ENCODE results near the gene SLC49A4.

The SLC49A4 gene

DNA sequence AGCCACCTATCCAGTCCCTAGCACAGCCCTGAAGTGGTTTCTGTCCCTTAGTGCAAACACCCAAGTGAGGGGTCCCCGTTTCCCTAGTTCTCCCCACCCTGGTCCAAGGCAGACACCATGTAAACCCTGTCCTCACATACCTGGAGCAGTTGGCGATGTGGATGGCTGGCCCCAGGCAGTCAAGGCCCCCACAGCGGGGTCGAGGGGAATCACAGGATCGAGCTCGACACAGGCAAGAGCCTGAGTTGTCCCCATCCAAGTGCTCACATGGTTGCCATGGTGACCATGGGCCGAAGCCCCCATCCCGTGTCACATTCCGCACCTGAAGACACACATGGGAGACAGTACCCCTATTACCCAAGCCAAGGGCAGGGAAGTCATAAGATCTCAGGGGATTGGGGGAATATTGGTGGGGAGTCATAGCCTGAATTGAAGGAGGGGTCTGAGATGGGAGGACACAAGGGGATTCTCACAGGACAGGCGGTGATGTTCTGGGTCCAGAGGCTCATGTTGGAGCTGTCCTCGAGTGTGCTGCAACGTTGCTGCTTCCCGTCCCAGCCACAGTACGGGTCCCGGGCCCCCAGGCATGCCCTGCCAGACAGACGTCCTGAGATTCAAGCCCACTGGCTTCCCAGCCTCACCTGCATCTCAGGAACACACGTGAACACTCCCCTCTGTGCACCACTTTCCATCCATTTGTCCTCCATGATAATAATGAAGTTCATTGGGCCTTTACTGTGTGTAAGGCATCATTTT is 120.6 kb downstream of the SLC49A4 start:
- ChIA-PET CTCF (no interaction called here), POLR2A (no interaction called here)
- TF ChIP-seq, protein P1, sequence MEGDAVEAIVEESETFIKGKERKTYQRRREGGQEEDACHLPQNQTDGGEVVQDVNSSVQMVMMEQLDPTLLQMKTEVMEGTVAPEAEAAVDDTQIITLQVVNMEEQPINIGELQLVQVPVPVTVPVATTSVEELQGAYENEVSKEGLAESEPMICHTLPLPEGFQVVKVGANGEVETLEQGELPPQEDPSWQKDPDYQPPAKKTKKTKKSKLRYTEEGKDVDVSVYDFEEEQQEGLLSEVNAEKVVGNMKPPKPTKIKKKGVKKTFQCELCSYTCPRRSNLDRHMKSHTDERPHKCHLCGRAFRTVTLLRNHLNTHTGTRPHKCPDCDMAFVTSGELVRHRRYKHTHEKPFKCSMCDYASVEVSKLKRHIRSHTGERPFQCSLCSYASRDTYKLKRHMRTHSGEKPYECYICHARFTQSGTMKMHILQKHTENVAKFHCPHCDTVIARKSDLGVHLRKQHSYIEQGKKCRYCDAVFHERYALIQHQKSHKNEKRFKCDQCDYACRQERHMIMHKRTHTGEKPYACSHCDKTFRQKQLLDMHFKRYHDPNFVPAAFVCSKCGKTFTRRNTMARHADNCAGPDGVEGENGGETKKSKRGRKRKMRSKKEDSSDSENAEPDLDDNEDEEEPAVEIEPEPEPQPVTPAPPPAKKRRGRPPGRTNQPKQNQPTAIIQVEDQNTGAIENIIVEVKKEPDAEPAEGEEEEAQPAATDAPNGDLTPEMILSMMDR (IDR thresholded peaks at IDR 0.05; ENCODE audit: control extremely low read depth, extremely low read depth, low read depth, missing control alignments): no peak
- no peak for DNase-seq (ENCODE audit: extremely low spot score)

DNA sequence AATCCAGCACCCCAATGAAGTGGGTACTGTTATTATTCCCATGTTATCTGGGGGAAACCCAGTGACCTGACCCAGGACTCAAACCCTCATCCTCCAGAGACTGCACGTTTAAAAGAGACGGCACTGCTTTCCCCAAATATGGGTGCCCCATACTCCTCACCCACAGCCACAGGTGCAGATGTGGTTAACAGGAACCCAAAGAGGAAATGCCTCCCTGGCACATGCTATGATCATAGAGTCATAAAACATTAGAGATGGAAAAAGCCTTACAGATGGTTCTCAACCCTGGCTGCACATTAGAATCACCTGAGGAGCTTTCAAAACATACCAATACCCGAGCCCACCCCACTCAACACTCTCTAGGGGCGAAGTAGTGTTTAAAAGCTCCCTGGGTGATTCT is 121.2 kb downstream of the SLC49A4 start:
- TF ChIP-seq, protein P1 (IDR thresholded peaks at IDR 0.05; ENCODE audit: control extremely low read depth, extremely low read depth, low read depth, missing control alignments): no peak
- CTCF ChIA-PET: interaction anchor here (1.1 kb wide), 2 partner anchors 27 to 161 kb away, joined by 4 read pairs; no protein-coding TSS in a partner anchor
- DNase-seq (ENCODE audit: extremely low spot score): no peak
- POLR2A ChIA-PET: no interaction called here

DNA sequence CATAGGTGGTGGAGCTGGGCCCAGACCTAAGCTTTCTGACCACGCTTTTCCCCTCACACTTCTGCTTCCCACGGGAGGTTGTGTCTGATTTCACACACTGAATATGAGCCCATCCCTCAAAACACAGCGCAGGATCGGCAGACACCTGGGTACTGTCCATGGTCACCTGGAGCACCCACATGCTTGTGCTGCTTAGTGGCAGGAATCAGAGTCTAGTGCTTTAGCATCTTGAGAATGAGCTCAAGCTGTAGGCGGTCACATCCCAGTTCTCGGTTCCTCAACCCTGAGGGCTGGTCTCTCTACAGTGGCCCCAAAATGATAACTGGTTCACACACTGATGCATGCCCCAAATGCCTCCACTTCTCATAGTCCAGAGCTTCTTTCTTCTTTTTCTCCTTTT is 121.7 kb downstream of the SLC49A4 start:
- ChIA-PET POLR2A (no interaction called here), CTCF (interaction anchor here (1.1 kb wide), 2 partner anchors 27 to 162 kb away, joined by 4 read pairs; no protein-coding TSS in a partner anchor)
- TF ChIP-seq, protein P1 (IDR thresholded peaks at IDR 0.05; ENCODE audit: control extremely low read depth, extremely low read depth, low read depth, missing control alignments): no peak
- peak; percentile 67 for DNase-seq (ENCODE audit: extremely low spot score)

DNA sequence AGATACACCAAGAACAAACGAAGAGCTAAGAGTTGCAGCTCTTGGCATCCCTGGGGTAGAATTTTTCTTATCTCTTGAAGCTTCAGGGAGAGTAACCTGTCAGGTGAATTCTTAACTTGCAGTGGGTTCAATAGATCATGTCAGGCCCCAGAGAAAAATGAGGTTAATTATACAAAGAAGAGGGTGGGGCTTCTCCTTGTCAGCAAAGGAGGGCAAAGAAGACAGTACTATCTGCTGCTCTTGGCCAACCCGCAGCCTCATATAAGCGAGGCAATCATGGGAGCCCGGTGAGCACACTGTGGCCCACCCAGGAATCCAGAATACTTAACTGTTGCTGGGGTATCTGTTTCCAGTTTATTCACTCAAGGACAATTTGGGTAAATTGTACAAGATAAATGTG is 122.5 kb downstream of the SLC49A4 start:
- POLR2A ChIA-PET: no interaction called here
- DNase-seq (ENCODE audit: extremely low spot score): no peak
- CTCF ChIA-PET: no interaction called here
- TF ChIP-seq, protein P1 (IDR thresholded peaks at IDR 0.05; ENCODE audit: control extremely low read depth, extremely low read depth, low read depth, missing control alignments): no peak

DNA sequence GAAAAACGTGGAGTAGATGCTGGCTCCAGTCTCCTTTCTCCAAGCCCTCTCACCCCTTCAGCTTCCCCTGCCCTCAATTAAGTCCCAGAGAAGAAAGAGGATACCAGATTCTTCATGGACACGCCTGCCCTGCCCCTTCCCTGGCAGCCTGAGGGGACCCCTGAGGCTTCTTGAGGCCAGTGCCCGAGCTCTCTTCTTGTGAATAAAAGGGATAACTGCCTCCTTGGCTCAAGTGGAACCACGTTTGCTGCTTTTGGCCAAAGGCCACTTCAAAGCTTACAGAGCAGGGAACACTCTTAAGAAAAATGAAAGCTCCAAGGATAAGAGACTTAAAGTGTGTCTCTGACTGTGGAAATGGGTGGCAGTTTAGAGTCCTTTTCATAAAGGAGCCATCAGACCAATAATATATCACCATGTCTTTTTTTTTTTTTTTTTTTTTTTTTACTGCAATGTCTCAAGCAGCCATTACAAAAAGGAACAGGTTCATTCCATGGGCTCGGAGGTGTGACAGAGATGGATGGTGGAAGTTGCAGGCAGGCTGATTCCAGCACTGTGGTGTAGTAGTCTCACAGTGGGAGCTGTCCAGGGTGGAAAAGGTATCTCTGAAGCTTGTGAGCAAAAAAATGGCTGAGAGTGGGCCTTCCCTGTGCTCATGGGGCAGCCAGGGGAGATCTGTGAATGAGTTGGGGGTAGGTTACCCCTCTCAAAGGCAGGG is 123.9 kb downstream of the SLC49A4 start:
- CTCF ChIA-PET: interaction anchor here (0.8 to 1.5 kb wide), 3 partner anchors 23 to 164 kb away, joined by 3 read pairs; no protein-coding TSS in a partner anchor
- no peak for DNase-seq (ENCODE audit: extremely low spot score)
- POLR2A ChIA-PET: no interaction called here
- TF ChIP-seq, protein P1 (IDR thresholded peaks at IDR 0.05; ENCODE audit: control extremely low read depth, extremely low read depth, low read depth, missing control alignments): no peak

DNA sequence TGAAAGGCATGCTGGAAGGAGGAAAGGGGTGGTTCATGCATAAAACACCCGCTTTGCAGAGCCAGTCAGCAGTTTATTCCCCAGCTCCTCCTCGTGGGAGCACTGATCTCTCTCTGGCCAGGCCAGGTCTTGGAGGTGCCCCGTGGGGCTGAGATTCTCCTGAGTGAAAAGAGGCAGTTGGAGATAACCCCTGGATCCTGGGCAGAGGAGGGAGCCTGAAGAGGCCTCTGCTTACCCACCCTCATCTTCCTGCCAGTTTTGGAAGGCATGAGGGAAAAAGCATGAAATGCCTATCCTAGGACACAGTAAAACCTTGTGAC is 124.4 kb downstream of the SLC49A4 start:
- ChIA-PET CTCF (interaction anchor here (0.8 to 1.5 kb wide), 3 partner anchors 22 to 164 kb away, joined by 3 read pairs; no protein-coding TSS in a partner anchor), POLR2A (no interaction called here)
- TF ChIP-seq, protein P1 (IDR thresholded peaks at IDR 0.05; ENCODE audit: control extremely low read depth, extremely low read depth, low read depth, missing control alignments): no peak
- DNase-seq (ENCODE audit: extremely low spot score): no peak
